HEK293T (cell line): ENCODE results near the gene C2CD3.

Experiments used
- ARNT ChIP-seq: fragments of 450-650 bp; IDR thresholded peaks from 2 replicates; pipeline ENCODE4 v1.6.1; 2017; ENCODE audit warnings: mild to moderate bottlenecking
- BHLHE40 ChIP-seq: fragments of 450-650 bp; IDR thresholded peaks from 2 replicates; pipeline ENCODE4 v1.6.1; 2016; ENCODE audit warnings: mild to moderate bottlenecking, moderate library complexity, borderline replicate concordance
- FOXA1 ChIP-seq: fragments of 450-650 bp; IDR thresholded peaks from 2 replicates; pipeline ENCODE4 v1.6.1; 2016; ENCODE audit warnings: mild to moderate bottlenecking
- FOXK2 ChIP-seq: fragments of 450-650 bp; IDR thresholded peaks from 2 replicates; pipeline ENCODE4 v1.6.1; 2016; ENCODE audit warnings: mild to moderate bottlenecking
- HDGF ChIP-seq: fragments of 450-650 bp; IDR thresholded peaks from 2 replicates; pipeline ENCODE4 v1.6.1; 2017; ENCODE audit warnings: antibody characterized with exemption, borderline replicate concordance
- LEF1 ChIP-seq: fragments of 450-650 bp; IDR thresholded peaks from 2 replicates; pipeline ENCODE4 v1.6.1; 2017; ENCODE audit warnings: mild to moderate bottlenecking, borderline replicate concordance
- SP1 ChIP-seq: fragments of 450-650 bp; IDR thresholded peaks from 2 replicates; pipeline ENCODE4 v1.6.1; 2017
- ZNF384 ChIP-seq: fragments of 450-650 bp; IDR thresholded peaks from 2 replicates; pipeline ENCODE4 v1.6.1; 2016

- TF ChIP-seq ZNF384 = no peak
- TF ChIP-seq FOXK2 = no peak
- TF ChIP-seq BHLHE40 = no peak
- TF ChIP-seq LEF1 = no peak
- TF ChIP-seq FOXA1 = no peak
- TF ChIP-seq ARNT = no peak
- TF ChIP-seq HDGF = no peak
- TF ChIP-seq SP1 = no peak
Observed at GRCh38 chr11:74019860-74020259, 150.9 kb downstream of the C2CD3 start.
